H1 (cell line): ENCODE results near the gene PPARD.

Experiments
- CREB1 ChIP-seq: IDR thresholded peaks from 2 replicates; pipeline ENCODE4 v1.6.1; 2012; ENCODE audit warnings: inconsistent platforms
- EP300 ChIP-seq, 2 experiments: IDR thresholded peaks; 1 replicate in 1 of 2; 2 replicates in 1 of 2; pipeline ENCODE4 v1.6.1; 2011 to 2012; ENCODE audit warnings: low read depth in 2 of 2, low read length in 2 of 2, mild to moderate bottlenecking in 2 of 2, borderline replicate concordance in 1 of 2, inconsistent platforms in 1 of 2, moderate library complexity in 1 of 2
- EZH2 ChIP-seq: fragments of 200-600 bp; sonication (generic); IDR thresholded peaks from 2 replicates; pipeline ENCODE4 v1.7.1; 2012; ENCODE audit warnings: low read depth, mild to moderate bottlenecking, moderate library complexity, low read length, inconsistent platforms; ENCODE audit not compliant: severe bottlenecking
- KDM5A ChIP-seq: fragments of 200-600 bp; IDR thresholded peaks from 2 replicates; pipeline ENCODE4 v1.7.1; 2012; ENCODE audit warnings: mild to moderate bottlenecking, low read length, inconsistent platforms, mixed read lengths
- NRF1 ChIP-seq: IDR thresholded peaks from 2 replicates; pipeline ENCODE4 v1.6.1; 2011; ENCODE audit warnings: mild to moderate bottlenecking, low read depth, low read length, improper control_type of control experiment
- POLR2A ChIP-seq, 2 experiments: IDR thresholded peaks; 1 replicate in 1 of 2; 2 replicates in 1 of 2; pipeline ENCODE4 v1.6.1; 2011; ENCODE audit warnings: low read depth in 2 of 2, low read length in 2 of 2, mild to moderate bottlenecking in 2 of 2; ENCODE audit errors: control extremely low read depth in 1 of 2
- POLR2AphosphoS5 ChIP-seq: IDR thresholded peaks from 2 replicates; pipeline ENCODE4 v1.6.1; 2011; ENCODE audit warnings: low read depth, low read length
- SP1 ChIP-seq: IDR thresholded peaks from 2 replicates; pipeline ENCODE4 v1.6.1; 2011; ENCODE audit warnings: low read depth, low read length
- TAF1 ChIP-seq: IDR thresholded peaks from 2 replicates; pipeline ENCODE4 v1.6.1; 2011; ENCODE audit warnings: mild to moderate bottlenecking, low read depth, low read length
- ZNF274 ChIP-seq: IDR thresholded peaks from 2 replicates; pipeline ENCODE4 v1.7.0; 2012; ENCODE audit warnings: low read length, borderline replicate concordance; ENCODE audit errors: extremely low read depth
- TF ChIP-seq, protein P1 (sequence below), 3 experiments: IDR thresholded peaks; 1 replicate in 2 of 3; 2 replicates in 1 of 3; pipeline versions ENCODE4 v1.5.1 to v1.6.1; 2011; ENCODE audit warnings: low read length in 3 of 3, mild to moderate bottlenecking in 3 of 3, inconsistent platforms in 2 of 3, low read depth in 1 of 3, moderate library complexity in 1 of 3; ENCODE audit not compliant: insufficient read depth in 1 of 3; ENCODE audit errors: control extremely low read depth in 1 of 3
- TF ChIP-seq, protein P2 (sequence below): fragments of 300-600 bp; sonication (generic); IDR thresholded peaks from 2 replicates; pipeline ENCODE4 v1.7.1; 2012; ENCODE audit warnings: low read length, moderate library complexity, mild to moderate bottlenecking, inconsistent platforms; ENCODE audit not compliant: insufficient replicate concordance
- TF ChIP-seq, protein P3 (sequence below): IDR thresholded peaks from 2 replicates; pipeline ENCODE4 v1.6.1; 2011; ENCODE audit warnings: low read length, improper control_type of control experiment
- TF ChIP-seq, protein P4 (sequence below): IDR thresholded peaks from 2 replicates; pipeline ENCODE4 v1.6.1; 2012; ENCODE audit warnings: inconsistent platforms

DNA sequence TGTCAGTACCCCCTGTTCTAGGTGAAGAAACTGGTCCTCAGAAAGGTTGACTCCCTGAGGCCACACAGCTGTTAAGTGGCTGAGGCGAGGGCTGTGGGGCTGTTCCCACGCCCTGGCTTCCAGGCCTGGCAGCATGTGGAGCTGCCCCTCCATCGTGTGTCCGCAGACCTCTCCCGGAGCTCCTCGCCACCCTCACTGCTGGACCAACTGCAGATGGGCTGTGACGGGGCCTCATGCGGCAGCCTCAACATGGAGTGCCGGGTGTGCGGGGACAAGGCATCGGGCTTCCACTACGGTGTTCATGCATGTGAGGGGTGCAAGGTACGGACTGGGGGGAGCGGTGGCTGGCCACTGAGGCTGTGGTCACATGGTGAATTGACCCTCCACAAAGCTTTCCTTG lies 77.6 kb downstream of the PPARD start:
- TF ChIP-seq, protein P1, sequence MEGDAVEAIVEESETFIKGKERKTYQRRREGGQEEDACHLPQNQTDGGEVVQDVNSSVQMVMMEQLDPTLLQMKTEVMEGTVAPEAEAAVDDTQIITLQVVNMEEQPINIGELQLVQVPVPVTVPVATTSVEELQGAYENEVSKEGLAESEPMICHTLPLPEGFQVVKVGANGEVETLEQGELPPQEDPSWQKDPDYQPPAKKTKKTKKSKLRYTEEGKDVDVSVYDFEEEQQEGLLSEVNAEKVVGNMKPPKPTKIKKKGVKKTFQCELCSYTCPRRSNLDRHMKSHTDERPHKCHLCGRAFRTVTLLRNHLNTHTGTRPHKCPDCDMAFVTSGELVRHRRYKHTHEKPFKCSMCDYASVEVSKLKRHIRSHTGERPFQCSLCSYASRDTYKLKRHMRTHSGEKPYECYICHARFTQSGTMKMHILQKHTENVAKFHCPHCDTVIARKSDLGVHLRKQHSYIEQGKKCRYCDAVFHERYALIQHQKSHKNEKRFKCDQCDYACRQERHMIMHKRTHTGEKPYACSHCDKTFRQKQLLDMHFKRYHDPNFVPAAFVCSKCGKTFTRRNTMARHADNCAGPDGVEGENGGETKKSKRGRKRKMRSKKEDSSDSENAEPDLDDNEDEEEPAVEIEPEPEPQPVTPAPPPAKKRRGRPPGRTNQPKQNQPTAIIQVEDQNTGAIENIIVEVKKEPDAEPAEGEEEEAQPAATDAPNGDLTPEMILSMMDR (IDR thresholded peaks at IDR 0.05; ENCODE audit: control extremely low read depth in 1 of 3, insufficient read depth in 1 of 3, low read depth in 1 of 3, low read length in 3 of 3), result no peak
- TF ChIP-seq POLR2A (IDR thresholded peaks at IDR 0.05; ENCODE audit: control extremely low read depth in 1 of 2, low read depth in 2 of 2, low read length in 2 of 2), result no peak
- TF ChIP-seq, protein P2, sequence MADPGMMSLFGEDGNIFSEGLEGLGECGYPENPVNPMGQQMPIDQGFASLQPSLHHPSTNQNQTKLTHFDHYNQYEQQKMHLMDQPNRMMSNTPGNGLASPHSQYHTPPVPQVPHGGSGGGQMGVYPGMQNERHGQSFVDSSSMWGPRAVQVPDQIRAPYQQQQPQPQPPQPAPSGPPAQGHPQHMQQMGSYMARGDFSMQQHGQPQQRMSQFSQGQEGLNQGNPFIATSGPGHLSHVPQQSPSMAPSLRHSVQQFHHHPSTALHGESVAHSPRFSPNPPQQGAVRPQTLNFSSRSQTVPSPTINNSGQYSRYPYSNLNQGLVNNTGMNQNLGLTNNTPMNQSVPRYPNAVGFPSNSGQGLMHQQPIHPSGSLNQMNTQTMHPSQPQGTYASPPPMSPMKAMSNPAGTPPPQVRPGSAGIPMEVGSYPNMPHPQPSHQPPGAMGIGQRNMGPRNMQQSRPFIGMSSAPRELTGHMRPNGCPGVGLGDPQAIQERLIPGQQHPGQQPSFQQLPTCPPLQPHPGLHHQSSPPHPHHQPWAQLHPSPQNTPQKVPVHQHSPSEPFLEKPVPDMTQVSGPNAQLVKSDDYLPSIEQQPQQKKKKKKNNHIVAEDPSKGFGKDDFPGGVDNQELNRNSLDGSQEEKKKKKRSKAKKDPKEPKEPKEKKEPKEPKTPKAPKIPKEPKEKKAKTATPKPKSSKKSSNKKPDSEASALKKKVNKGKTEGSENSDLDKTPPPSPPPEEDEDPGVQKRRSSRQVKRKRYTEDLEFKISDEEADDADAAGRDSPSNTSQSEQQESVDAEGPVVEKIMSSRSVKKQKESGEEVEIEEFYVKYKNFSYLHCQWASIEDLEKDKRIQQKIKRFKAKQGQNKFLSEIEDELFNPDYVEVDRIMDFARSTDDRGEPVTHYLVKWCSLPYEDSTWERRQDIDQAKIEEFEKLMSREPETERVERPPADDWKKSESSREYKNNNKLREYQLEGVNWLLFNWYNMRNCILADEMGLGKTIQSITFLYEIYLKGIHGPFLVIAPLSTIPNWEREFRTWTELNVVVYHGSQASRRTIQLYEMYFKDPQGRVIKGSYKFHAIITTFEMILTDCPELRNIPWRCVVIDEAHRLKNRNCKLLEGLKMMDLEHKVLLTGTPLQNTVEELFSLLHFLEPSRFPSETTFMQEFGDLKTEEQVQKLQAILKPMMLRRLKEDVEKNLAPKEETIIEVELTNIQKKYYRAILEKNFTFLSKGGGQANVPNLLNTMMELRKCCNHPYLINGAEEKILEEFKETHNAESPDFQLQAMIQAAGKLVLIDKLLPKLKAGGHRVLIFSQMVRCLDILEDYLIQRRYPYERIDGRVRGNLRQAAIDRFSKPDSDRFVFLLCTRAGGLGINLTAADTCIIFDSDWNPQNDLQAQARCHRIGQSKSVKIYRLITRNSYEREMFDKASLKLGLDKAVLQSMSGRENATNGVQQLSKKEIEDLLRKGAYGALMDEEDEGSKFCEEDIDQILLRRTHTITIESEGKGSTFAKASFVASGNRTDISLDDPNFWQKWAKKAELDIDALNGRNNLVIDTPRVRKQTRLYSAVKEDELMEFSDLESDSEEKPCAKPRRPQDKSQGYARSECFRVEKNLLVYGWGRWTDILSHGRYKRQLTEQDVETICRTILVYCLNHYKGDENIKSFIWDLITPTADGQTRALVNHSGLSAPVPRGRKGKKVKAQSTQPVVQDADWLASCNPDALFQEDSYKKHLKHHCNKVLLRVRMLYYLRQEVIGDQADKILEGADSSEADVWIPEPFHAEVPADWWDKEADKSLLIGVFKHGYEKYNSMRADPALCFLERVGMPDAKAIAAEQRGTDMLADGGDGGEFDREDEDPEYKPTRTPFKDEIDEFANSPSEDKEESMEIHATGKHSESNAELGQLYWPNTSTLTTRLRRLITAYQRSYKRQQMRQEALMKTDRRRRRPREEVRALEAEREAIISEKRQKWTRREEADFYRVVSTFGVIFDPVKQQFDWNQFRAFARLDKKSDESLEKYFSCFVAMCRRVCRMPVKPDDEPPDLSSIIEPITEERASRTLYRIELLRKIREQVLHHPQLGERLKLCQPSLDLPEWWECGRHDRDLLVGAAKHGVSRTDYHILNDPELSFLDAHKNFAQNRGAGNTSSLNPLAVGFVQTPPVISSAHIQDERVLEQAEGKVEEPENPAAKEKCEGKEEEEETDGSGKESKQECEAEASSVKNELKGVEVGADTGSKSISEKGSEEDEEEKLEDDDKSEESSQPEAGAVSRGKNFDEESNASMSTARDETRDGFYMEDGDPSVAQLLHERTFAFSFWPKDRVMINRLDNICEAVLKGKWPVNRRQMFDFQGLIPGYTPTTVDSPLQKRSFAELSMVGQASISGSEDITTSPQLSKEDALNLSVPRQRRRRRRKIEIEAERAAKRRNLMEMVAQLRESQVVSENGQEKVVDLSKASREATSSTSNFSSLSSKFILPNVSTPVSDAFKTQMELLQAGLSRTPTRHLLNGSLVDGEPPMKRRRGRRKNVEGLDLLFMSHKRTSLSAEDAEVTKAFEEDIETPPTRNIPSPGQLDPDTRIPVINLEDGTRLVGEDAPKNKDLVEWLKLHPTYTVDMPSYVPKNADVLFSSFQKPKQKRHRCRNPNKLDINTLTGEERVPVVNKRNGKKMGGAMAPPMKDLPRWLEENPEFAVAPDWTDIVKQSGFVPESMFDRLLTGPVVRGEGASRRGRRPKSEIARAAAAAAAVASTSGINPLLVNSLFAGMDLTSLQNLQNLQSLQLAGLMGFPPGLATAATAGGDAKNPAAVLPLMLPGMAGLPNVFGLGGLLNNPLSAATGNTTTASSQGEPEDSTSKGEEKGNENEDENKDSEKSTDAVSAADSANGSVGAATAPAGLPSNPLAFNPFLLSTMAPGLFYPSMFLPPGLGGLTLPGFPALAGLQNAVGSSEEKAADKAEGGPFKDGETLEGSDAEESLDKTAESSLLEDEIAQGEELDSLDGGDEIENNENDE, result no peak
- TF ChIP-seq EP300 (IDR thresholded peaks at IDR 0.05; ENCODE audit: borderline replicate concordance in 1 of 2, low read depth in 2 of 2, low read length in 2 of 2), result no peak
- no peak for TF ChIP-seq CREB1
- no peak for TF ChIP-seq POLR2AphosphoS5
- TF ChIP-seq TAF1, result no peak
- no peak for TF ChIP-seq NRF1
- TF ChIP-seq, protein P3, sequence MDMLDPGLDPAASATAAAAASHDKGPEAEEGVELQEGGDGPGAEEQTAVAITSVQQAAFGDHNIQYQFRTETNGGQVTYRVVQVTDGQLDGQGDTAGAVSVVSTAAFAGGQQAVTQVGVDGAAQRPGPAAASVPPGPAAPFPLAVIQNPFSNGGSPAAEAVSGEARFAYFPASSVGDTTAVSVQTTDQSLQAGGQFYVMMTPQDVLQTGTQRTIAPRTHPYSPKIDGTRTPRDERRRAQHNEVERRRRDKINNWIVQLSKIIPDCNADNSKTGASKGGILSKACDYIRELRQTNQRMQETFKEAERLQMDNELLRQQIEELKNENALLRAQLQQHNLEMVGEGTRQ, result no peak
- no peak for TF ChIP-seq SP1
- TF ChIP-seq, protein P4, sequence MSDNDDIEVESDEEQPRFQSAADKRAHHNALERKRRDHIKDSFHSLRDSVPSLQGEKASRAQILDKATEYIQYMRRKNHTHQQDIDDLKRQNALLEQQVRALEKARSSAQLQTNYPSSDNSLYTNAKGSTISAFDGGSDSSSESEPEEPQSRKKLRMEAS, result no peak
- no peak for TF ChIP-seq KDM5A
- no peak for TF ChIP-seq EZH2
- TF ChIP-seq ZNF274, result no peak
